Fibroblast of upper back skin (primary cell): ENCODE data around the gene FBH1.
"Not testable (repeated sequence)": the region's sequence is repeated elsewhere in the genome, so short reads cannot be mapped to it uniquely, and the experiment has no call there.

Source experiments
- DNase-seq: peaks from one replicate; pipeline ENCODE4 v3.0.0-alpha.2; 2013

The FBH1 gene

DNA sequence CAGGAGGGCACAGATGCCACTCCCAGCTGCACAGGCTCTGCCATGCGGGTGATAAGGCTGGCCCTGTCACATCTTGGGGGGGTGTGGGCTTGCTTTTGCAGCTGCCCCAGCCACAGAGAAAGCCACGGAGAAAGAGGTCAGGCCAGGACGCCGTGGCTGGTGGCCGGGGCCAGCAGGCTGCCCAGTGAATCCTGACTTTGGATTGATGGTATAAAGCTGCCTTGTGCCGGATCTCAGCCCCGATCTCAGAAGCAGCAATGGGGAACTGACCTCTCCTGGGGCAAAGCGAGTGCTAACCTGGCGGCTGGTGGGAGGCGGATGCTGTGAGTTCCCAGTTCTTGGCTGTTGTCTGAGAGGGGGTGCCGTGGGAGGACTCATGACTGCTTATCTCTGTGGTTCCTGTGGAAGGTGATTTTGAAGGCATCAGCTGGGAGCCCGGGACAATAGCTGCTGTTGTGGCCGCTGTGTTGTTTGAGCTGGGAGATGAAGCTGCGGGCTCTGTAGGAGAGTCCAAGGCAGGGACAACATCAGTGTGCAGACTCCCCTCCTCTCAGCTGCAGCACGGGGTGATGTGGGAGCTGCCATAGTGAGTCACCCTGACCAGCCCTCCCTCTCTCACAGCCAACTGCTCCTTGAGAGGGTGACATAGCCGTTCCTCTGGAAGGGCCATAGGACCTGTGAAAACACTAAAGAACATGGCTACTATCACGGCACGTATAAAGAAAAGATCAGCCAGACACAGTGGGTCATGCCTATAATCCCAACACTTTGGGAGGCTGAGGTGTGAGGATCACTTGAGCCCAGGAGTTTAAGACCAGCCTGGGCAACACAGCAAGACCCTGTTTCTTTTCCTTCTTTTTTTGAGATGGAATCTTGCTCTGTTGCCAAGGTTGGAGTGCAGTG is 70.3 kb downstream of the FBH1 start:
- no peak for DNase-seq

DNA sequence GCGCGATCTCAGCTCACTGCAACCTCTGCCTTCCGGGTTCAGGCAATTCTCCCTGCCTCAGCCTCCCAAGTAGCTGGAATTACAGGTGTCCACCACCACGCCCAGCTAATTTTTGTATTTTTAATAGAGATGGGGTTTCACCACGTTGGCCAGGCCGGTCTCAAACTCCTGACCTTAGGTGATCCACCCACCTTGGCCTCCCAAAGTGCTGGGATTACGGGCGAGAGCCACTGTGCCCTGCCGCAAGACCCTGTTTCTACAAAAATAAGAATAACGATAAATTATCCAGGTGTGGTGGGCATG is 70.9 kb downstream of the FBH1 start:
- not testable (repeated sequence) for DNase-seq

DNA sequence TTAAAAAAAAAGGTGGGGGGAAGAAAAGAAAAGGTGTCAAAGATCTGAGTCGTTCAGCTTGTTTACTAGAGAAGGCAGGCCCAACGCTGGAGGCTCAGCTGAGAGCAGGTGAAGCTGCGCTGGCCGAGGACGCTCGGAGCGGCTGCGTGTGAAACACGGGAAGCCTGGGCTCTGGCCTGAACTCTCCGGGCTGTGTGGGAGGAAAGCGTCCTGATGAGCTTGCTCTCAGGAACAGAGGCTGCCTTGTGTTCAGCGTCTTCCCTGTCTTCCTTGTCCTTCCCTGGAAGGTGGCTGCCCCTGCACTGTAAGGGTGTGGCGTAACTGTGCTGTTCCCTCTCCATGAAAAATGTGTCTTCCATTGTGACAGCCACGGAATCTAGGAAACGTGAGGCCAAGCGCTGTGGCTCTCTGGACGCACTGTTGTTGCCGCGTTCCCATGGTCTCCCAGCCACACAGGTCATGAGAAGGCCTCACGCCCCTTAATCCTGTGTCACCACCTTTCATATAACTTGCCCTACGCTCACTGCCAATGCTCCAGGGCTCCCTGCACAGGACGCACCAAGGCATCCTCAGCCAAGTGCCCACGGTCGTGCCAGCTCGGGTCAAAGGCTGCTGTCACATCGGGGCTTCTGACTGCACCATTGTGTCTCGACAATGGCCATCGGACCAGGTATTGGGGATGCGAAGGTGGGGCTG is 71.5 kb downstream of the FBH1 start:
- no peak for DNase-seq

DNA sequence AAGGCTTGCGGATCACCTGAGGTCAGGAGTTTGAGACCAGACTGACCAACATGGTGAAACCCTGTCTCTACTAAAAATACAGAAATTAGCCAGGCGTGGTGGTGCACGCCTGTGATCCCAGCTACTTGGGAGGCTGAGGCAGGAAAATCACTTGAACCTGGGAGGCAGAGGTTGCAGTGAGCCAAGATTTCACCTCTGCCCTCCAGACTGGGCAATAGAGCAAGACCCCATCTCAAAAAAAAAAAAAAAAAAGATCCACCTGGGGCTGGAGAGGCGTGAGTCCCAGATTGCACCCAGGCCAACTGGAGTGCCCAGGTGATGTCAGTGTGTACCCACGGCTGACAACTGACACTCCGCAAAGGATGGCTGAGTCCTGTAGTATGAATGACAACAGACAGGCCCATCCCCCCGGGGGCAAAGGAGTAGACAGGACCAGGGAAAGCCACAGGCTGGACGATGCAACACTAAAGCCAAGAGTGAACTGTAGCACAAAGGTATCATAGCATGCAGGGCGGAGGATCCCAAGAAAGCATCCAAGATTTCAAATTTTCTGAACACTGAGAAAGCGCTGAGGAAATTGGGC is 72.4 kb downstream of the FBH1 start:
- DNase-seq = not testable (repeated sequence)

DNA sequence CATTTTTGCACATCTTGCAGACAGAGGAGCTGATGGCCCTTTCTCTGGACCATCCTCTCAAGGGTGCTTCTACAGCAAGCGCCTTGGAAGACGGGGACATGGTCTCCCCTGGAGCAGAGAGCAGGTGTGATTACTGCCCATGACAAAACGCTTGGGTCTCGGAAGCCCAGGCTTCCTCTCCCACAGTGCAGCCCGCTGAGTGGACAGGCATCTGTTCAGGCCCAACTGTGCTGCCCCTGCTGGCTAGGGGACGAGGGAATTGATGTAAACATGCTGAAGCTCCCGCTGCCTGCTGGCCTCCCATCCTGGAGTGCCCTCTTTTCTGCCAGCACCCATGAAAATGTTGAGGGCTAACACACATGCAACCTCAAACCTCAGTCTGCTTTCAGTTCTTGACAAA is 73.0 kb downstream of the FBH1 start:
- DNase-seq = no peak

DNA sequence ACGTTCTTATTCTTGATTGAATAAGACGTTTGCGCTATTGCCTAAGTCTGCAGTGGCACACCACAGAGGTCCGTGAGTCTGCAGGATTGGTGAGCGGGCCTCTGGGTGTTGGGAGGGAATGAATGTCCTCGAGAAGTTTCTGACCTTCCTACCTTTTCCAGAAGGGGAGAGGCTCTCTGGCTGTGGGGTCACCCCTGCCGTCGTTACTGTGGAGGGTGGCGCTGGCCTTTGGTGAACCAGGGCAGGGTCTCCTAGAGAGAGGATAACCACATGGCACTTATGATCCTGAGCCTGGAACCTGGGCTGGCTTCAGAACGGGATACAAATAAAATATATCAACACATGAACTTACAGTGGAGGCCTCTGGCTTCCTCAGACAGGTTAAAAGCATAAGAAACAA is 73.5 kb downstream of the FBH1 start:
- DNase-seq = no peak

DNA sequence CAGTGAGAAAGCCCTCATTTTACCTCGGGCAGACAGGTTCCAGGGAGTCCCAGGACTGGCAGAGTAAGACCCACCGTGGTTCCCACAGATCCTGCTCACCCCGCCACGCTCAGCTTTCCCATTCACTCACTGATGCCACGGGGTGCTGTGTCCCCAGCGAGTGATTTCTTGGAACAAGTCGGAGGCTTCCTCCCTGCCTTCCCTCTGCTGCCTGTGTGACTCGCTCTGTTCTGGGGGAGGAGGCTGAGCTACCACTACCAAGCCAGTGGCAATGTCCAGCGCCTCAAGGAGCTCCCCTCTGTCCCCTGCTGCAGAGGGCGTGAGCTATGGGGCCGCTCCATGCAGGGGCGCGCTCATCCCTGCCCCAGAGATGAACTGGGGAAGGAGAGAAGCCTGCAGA is 74.7 kb downstream of the FBH1 start:
- DNase-seq = no peak

DNA sequence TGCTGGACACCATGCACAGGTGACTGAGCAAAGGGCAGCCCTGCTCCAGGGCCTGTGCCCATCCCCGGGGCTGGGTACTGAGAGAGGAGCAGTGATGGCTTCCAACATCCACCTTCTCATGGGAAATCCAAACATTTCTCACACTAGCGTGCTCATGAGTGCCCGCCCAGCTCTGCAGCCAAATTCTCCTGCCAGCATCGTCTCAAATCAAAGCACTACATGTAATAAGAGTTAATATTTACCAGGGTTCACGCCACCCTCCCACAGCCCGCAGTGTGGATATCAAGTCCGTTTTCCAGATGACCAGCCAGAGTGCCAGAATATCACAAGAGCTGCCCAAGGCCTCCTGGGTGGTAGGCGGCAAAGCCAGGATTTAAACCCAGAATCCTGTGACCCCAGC is 75.2 kb downstream of the FBH1 start:
- no peak for DNase-seq

DNA sequence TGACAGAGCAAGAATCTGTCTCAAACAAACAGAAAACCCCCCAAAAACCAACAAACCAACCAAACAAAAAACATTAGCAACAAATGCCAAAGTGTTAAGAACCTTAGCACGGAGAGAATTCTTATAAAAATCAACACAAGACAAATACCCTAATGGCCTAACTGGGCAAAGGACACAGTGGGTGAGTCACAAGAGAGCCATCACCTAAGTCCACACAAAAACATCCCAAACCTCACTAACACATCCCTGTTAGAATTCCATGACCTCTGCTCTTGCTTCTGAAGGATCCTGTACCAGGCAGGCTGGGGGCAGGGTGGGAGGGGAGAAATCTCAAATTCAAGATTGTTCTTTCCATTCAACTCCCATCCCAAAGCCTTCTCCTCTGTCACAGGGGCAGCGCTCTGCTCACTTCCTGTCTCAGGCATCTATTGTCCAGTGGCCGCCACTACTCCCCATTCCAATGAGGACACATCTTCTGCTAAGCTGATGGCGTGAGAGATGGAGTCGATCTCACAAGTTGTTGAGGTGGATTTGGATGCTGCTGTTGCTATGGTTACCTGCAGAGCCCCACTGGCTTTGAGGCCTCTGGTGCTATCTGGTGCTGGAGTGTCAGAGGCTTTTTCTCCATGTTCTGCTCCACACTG is 78.1 kb downstream of the FBH1 start:
- DNase-seq = no peak

DNA sequence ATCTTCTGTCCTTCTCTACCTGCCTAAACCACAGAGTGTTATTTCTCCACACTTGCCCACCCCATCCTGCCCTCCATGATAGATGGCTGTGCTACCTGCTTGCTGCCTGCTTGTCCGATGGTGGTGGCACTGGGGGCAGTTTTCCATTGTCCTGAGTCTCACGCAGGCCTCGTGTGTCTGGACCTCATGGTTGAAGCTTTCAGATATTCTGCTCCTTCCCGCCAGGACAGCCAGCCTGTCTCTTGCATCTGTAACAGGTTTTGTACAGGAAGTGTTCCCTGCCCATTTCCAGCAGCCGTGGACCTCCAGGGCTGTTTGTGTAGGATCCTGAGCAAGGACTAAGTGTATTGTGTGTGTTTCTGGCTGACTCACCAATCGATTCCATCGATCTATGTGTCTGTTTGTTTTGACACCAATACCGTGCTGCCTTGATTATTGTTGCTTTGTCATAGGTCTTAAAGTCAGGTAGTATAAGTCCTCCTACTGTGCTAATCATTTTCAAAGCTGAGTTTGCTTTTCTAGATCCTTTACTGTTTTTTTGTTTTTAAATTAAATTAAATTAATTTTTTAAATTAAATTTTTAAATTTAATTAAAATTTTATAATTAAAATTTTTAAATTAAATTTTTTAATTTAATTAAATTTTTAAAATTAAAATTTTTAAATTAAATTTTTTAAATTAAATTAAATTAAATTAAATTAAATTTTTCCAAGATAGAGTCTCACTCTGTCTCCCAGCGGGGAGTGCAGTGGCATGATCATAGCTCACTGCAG is 78.8 kb downstream of the FBH1 start:
- DNase-seq = no peak

DNA sequence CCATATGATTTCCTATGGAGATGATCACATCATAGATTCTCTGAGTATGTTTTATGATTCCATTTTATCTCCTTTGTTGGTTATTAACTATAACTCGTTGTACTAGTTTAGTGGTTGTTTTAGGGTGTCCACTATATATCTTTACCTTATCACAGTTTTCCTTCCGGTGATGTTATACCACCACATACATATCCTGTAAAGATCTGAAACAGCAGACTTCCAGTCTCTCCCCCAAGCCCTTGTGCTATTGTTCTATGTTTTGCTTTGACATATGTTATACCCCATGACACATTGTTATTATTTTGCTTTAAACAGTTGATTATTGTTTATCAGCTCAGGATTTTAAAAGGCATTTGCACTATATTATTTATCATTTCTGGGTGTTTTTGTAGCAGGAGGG is 80.0 kb downstream of the FBH1 start:
- no peak for DNase-seq

DNA sequence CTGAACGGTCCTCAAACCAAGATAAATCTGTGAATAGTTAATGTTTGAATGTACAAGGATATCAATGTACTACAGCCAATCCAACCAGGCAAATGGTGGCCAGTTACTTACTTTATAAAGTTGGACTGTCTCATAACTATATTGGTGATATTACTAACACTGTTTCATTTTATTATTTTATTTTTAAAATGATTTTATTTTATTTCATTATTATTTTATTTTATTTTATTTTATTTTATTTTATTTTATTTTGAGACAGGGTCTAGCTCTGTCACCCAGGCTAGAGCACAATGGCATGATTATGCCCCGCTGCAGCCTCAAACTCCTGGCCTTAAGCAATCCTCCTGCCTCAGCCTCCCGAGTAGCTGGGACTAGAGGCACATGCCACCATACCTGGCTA is 80.5 kb downstream of the FBH1 start:
- DNase-seq = no peak

DNA sequence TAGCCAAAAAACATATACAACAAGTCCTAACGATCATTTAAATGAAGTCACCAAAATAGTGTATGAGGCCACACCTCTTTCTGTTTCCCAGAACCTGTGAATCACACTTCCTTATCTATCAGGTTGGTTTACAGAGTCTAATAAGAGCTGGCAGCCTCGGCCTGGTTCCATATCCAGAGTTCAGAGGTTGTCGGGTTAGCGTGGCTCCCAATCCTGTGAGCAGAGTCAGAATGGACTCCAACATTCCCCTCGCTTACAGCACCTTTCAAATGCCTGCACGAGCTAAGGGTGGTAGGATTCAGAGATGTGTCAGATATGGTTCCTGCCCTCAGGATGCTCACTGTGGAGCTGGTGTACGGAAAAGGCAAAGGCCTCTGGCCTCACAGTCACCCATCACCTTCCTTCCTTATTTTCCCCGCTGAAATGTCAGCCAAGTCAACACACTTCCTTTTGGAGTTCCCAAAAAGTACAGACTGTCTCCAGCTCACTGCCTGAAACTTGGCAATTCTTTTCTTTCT is 81.3 kb downstream of the FBH1 start:
- no peak for DNase-seq

DNA sequence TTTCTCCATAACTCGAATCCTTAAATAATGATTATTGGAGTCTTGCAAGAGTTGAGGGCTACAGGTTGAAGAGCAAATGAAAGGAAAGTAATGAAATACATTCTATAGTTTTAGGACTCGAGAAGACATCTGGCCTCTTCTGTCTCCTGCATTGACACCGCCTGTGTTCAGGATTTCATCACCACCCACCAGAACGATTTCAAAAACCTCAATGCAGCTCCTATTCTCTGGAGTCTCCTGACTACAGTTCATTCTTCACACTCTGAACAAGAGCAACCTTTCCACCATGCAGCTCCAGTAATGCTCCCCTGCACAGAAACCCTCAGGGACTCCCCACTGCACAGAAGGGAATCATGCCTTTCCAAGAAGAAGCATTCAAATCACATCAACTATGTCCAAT is 81.8 kb downstream of the FBH1 start:
- DNase-seq = no peak

DNA sequence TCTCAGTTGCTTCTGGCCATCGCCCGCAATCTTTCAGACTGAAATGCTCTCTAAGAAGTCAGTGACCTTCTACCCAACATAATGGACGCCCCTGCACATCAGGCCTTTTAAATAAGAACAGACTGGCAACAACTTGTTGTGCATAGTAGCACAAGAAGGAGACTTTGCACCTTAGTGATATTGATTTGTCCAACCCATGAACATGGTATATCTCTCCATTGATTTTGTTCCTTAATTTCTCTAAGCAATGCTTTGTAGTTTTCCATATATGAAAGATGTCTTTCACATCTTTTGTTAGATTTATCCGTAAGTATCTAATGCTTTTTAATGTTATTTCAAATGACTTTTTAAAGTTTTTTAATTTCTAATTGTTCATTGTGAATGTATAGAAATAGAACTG is 83.0 kb downstream of the FBH1 start:
- DNase-seq = no peak

DNA sequence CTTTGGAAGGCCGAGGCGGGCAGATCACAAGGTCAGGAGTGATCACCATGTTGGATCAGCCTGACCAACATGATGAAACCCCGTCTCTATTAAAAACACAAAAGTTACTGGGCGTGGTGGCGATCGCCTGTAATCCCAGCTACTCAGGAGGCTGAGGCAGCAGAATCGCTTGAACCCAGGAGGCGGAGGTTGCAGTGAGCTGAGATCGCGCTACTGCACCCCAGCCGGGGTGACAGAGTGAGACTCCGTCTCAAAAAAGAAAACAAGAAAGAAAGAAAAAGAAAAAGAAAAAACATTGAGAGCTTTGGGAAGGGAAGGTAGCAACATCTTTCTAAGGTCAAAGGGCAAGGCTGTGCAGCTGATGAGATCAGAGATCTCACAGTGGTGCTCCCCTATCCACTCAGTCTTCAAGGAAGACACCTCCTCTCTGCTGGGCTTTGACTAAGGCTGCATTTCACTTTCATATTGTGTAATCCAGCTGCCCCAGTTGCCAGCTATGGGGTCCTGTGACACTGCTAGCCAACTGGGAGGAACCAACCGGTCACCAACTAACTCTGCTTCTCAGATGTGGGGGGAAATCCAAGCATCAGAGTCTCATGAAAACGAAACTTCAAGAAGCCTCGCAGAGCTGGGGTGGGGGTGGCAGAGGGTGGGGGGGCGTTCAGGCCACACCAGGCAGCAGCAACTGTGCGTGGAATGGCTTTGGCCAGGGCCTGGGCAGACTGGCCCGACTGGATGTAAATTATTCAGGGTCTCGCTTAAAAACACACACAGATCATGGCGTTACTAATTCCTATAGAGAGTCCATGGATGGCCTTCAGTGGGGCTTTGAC is 85.8 kb downstream of the FBH1 start:
- no peak for DNase-seq

DNA sequence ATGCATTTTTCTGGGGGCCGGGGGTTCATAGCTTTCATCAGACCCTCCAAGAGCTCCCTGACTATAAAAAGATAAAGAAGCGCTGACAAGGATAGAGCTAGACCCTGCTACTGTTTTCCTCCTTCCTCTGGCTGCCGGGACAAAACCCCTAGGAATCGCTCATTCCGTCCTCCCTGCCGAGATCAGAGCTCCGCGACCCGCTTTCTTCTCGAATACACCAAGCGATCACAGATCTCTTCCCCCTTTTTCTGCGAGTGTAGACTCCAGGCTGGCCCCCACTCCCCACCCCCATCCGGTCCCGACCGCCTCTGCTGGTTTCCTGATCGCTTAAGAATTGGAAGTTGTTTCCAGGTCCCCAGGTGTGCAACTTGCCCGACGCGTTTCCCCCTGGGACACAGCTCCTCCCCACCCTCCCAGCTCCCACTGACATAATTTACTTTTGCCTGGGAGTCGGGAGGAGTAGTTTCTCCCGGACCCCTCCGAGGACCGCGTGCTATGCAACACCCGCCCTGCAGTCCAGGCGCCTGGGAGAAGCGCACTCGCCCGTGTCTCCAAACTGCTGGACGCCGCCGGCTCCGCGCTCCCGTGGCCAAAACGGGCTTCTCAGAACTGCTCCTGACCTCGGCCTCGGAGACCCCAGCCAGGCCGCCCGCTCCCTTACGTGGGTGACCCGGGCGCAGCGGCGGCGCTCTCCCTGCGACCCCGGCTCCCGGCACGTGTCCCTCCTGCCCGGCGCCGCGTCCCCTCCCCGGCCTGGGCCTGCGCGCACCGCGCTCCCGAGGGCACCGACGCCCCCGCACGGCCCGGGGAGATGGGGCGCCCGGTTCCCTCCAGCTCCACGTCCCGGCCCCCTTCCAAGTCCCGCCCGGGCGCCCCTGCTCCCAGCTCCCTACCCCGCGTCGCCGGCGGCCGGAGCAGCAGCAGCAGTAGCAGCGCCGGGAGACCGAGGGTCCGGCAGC is 86.7 kb downstream of the FBH1 start:
- no peak for DNase-seq

DNA sequence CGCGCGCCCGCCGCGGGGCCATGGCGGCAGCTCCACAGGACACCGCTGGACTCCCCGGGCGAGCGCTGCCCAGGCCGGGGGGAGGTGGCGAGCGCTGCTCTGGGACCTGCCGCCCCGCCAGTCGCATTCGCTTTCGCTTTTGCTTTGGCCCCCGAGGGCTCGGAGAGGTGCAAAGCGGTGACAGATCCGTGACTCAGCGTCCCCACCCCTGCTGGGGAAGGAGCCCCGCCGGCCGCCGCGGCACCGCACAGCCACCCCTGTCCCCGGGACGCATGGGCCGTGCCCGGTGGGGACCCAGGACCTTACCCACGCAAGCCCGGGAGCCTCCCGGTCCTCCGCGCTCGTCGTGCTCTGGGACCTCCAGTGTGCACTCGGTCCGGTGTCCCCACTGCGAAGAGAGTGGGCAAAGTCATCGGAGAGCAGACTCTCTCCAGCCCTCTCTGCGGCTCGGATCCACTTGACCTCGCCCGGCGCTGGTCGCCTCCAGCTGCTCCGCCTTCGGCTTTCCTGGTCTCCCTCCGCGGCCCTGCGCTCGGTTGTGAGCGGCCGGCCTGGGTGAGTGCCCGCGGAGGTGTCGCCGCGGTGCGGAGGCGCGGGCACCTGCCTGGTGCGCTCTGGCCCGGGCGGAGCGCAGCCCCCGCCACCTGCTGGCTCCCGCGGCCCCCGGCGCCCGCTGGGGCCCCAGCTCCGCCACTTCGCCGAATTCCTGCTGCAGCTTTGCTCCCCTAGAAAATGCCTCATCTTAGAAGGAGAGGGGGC is 87.6 kb downstream of the FBH1 start, which contains the start of gene IL15RA:
Gene IL15RA, minus strand, starts transcription at position 73 of the 759 bp plus-strand sequence. Its CDS starts 51 bp downstream, at position 22.
- DNase-seq = peak; percentile 29

DNA sequence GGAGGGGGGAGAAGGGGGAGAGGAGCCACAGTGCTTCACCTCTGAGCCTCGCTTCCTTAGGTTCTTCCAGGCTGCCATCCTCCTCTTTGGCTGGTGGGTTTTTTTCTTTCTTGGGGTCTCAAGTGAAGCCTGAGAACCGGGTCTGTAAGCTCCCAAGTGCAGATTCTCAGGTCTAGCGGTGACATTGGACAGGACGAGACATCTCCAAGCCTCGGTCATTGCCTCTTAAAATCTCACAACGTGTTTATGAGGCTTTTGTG is 88.1 kb downstream of the FBH1 start:
- no peak for DNase-seq

DNA sequence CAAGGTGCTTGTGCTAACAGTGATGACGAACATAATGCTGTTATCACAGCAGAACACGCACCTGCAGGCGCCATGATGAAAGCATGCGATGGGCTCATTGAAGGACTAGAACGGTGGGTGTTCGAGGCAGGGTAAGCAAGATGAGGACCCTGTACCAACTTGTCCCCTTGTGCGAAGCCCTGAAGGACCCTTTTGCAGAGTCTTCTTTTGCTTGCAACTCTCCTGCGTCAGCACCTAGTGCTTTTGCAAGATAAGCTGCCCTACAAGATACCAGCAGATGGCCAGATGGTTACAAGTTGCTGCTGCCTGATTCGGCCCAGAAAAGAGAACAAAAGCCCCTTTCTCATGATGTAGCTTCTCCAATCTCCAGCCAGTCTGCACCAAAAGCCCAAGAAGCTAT is 91.5 kb downstream of the FBH1 start:
- no peak for DNase-seq
